HFFc6 (cell line): ENCODE measurements around the gene CD164. TPM values are rescaled to one million over a fixed set of nuclear protein-coding genes. Genes with fewer than 3 reads are reported as not detected.

Experiments used
- DNase-seq: peaks from one replicate; pipeline ENCODE4 v3.0.0-alpha.2; 2018
- H3K27ac Mint-ChIP-seq: 2 replicates; pipeline ENCODE4 v1.8.0; 2020; ENCODE audit warnings: mild to moderate bottlenecking, mixed read lengths
- H3K27me3 Mint-ChIP-seq: 2 replicates; pipeline ENCODE4 v1.8.0; 2021; ENCODE audit warnings: mild to moderate bottlenecking, moderate library complexity, mixed read lengths; ENCODE audit not compliant: insufficient read depth
- H3K36me3 Mint-ChIP-seq: 2 replicates; pipeline ENCODE4 v1.8.0; 2021; ENCODE audit warnings: low read depth, mixed read lengths
- H3K4me1 Mint-ChIP-seq: 2 replicates; pipeline ENCODE4 v1.8.0; 2020; ENCODE audit warnings: low read depth, mixed read lengths
- H3K4me3 Mint-ChIP-seq: 2 replicates; pipeline ENCODE4 v1.8.0; 2020; ENCODE audit warnings: mild to moderate bottlenecking, moderate library complexity, mixed read lengths
- H3K9me3 Mint-ChIP-seq: 2 replicates; pipeline ENCODE4 v1.8.0; 2020; ENCODE audit warnings: mild to moderate bottlenecking, mixed read lengths
- total RNA-seq, 6 experiments: library from RNA; stranded (reverse); fragmentation: NEBNext Ultra II Directional; extraction: Animal tissue kit (Norgen Biotek cat#: 25700); gene quantifications; 2 replicates in 1 of 6; 3 replicates in 5 of 6; pipeline ENCODE4 v1.2.3, GENCODE V29; 2021
- TF ChIP-seq, protein P1 (sequence below): fragments of 200-600 bp; sonication (generic); IDR thresholded peaks from 2 replicates; pipeline ENCODE4 v1.5.0; 2021; ENCODE audit warnings: antibody characterized with exemption, mild to moderate bottlenecking

CD164 gene
- total RNA-seq, 6 experiments from 2014 or later: 243 to 260 (median 252) TPM

- Mint-ChIP-seq H3K9me3 (no peaks in the 10 kb centered on the region), H3K36me3 (no peaks in the 10 kb centered on the region), H3K4me1 (0 out of 2 replicates have a peak, but pooled peaks cover 6% of the 10 kb centered on the region), H3K27ac (no peak overlapping the region), H3K4me3 (no peak overlapping the region), H3K27me3 (no peaks in the 10 kb centered on the region; the same call in 1 of the 2 replicates)
- TF ChIP-seq, protein P1, sequence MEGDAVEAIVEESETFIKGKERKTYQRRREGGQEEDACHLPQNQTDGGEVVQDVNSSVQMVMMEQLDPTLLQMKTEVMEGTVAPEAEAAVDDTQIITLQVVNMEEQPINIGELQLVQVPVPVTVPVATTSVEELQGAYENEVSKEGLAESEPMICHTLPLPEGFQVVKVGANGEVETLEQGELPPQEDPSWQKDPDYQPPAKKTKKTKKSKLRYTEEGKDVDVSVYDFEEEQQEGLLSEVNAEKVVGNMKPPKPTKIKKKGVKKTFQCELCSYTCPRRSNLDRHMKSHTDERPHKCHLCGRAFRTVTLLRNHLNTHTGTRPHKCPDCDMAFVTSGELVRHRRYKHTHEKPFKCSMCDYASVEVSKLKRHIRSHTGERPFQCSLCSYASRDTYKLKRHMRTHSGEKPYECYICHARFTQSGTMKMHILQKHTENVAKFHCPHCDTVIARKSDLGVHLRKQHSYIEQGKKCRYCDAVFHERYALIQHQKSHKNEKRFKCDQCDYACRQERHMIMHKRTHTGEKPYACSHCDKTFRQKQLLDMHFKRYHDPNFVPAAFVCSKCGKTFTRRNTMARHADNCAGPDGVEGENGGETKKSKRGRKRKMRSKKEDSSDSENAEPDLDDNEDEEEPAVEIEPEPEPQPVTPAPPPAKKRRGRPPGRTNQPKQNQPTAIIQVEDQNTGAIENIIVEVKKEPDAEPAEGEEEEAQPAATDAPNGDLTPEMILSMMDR: no peak
- DNase-seq: no peak
These were observed 38.7 kb downstream of the CD164 start for GRCh38 chr6:109343518-109343917.

GRCh38 chr6:109342911-109343310, 39.4 kb downstream of the CD164 start:
- DNase-seq: no peak
- no peaks in the 10 kb centered on the region; the same call in 1 of the 2 replicates for H3K27me3 Mint-ChIP-seq
- H3K27ac Mint-ChIP-seq: no peak overlapping the region
- H3K36me3 Mint-ChIP-seq: no peaks in the 10 kb centered on the region
- H3K9me3 Mint-ChIP-seq: no peaks in the 10 kb centered on the region
- 0 out of 2 replicates have a peak, but pooled peaks cover 6% of the 10 kb centered on the region for H3K4me1 Mint-ChIP-seq
- no peak overlapping the region for H3K4me3 Mint-ChIP-seq
- TF ChIP-seq, protein P1: no peak

GRCh38 chr6:109342506-109342905, 39.8 kb downstream of the CD164 start:
- TF ChIP-seq, protein P1: no peak
- no peak overlapping the region for H3K27ac Mint-ChIP-seq

GRCh38 chr6:109340811-109341210, 41.5 kb downstream of the CD164 start:
- DNase-seq: no peak
- Mint-ChIP-seq H3K4me3 (no peak overlapping the region), H3K36me3 (no peaks in the 10 kb centered on the region), H3K27me3 (no peaks in the 10 kb centered on the region; the same call in 1 of the 2 replicates), H3K4me1 (0 out of 2 replicates have a peak, but pooled peaks cover 6% of the 10 kb centered on the region), H3K9me3 (no peaks in the 10 kb centered on the region), H3K27ac (no peak overlapping the region)
- TF ChIP-seq, protein P1: no peak

More at GRCh38 chr6:109342506-109342905, 39.8 kb downstream of the CD164 start:
- peak; percentile 10 for DNase-seq
- no peaks in the 10 kb centered on the region for H3K9me3 Mint-ChIP-seq
- H3K36me3 Mint-ChIP-seq: no peaks in the 10 kb centered on the region
- H3K4me3 Mint-ChIP-seq: no peak overlapping the region
- 0 out of 2 replicates have a peak, but pooled peaks cover 6% of the 10 kb centered on the region for H3K4me1 Mint-ChIP-seq
- no peaks in the 10 kb centered on the region; the same call in 1 of the 2 replicates for H3K27me3 Mint-ChIP-seq

GRCh38 chr6:109339906-109340678, 42.2 kb downstream of the CD164 start:
- H3K9me3 Mint-ChIP-seq: no peaks in the 10 kb centered on the region
- no peak overlapping the region for H3K27ac Mint-ChIP-seq
- peaks cover 3% of the 10 kb centered on the region for H3K27me3 Mint-ChIP-seq
- 0 out of 2 replicates have a peak, but pooled peaks cover 6% of the 10 kb centered on the region for H3K4me1 Mint-ChIP-seq
- no peak overlapping the region for H3K4me3 Mint-ChIP-seq
- DNase-seq: no peak
- TF ChIP-seq, protein P1: no peak
- H3K36me3 Mint-ChIP-seq: no peaks in the 10 kb centered on the region
